ENCODE data around the gene RNF111. TPM values are rescaled to one million over a fixed set of nuclear protein-coding genes. Genes with fewer than 3 reads are reported as not detected.

The RNF111 gene
- total and polyA plus RNA-seq, 10 of the 15 experiments (the other 5 are each of a cell fraction or from before 2014, with no cell fraction given) = 8.6 to 34.7 (median 15.7) TPM

GRCh38 chr15:58988006-58988785 is 733 bp downstream of the RNF111 start (continued):
- TF ChIP-seq NFXL1 (IDR thresholded peaks at IDR 0.05; ENCODE audit: borderline replicate concordance) (no peak), ZBED1 (IDR thresholded peaks at IDR 0.05; ENCODE audit: borderline replicate concordance) (no peak), ZSCAN29 (IDR thresholded peaks at IDR 0.05) (no peak), CREB1 (IDR thresholded peaks at IDR 0.05; ENCODE audit: low read depth) (no peak), RUNX3 (IDR thresholded peaks at IDR 0.05; ENCODE audit: low read length) (peak; percentile 43), RFX5 (IDR thresholded peaks at IDR 0.05; ENCODE audit: low read depth, low read length) (no peak), ZZZ3 (IDR thresholded peaks at IDR 0.05; ENCODE audit: control insufficient read depth, insufficient read length, low read depth) (no peak), CREM (IDR thresholded peaks at IDR 0.05; ENCODE audit: low read depth) (no peak), ESRRA (IDR thresholded peaks at IDR 0.05; ENCODE audit: low read length) (no peak), RAD21 (IDR thresholded peaks at IDR 0.05; ENCODE audit: insufficient read depth, low read depth, low read length) (no peak), MXI1 (IDR thresholded peaks at IDR 0.05; ENCODE audit: low read depth, low read length) (peak; percentile 15; the same call in 1 of the 2 replicates), SIN3A (IDR thresholded peaks at IDR 0.05; ENCODE audit: low read depth, low read length) (peak; percentile 62; the same call in 1 of the 2 replicates), POLR2AphosphoS2 (IDR thresholded peaks at IDR 0.05; ENCODE audit: low read depth, low read length) (no peak), NFYB (IDR thresholded peaks at IDR 0.05; ENCODE audit: insufficient read depth, low read depth, low read length) (no peak), PRDM15 (CRISPR knock-in tag; IDR thresholded peaks at IDR 0.05) (no peak), FOXM1 (IDR thresholded peaks at IDR 0.05; ENCODE audit: low read depth, low read length) (no peak), ASH2L (IDR thresholded peaks at IDR 0.05; ENCODE audit: borderline replicate concordance, low read depth) (no peak), RELA (IDR thresholded peaks at IDR 0.05; ENCODE audit: borderline replicate concordance, partially characterized antibody) (peak; percentile 1), NFIC (IDR thresholded peaks at IDR 0.05; ENCODE audit: low read depth, low read length) (no peak), IRF4 (IDR thresholded peaks at IDR 0.05; ENCODE audit: low read depth, low read length) (no peak), RCOR1 (conservative IDR thresholded peaks at IDR 0.05; ENCODE audit: low read depth, low read length) (no peak), POU2F2 (IDR thresholded peaks at IDR 0.05; ENCODE audit: borderline replicate concordance, low read depth, low read length) (no peak), DPF2 (IDR thresholded peaks at IDR 0.05) (no peak), MYC (IDR thresholded peaks at IDR 0.05; ENCODE audit: insufficient read depth, insufficient read length, insufficient replicate concordance, low read length, severe bottlenecking) (no peak), NBN (IDR thresholded peaks at IDR 0.05) (0 out of 2 replicates have a peak, but pooled peaks have one; percentile 43), ELK1 (IDR thresholded peaks at IDR 0.05; ENCODE audit: low read depth, low read length) (no peak), TAF1 (IDR thresholded peaks at IDR 0.05; ENCODE audit: borderline replicate concordance, low read depth, low read length) (no peak), PAX8 (IDR thresholded peaks at IDR 0.05) (no peak), SREBF2 (IDR thresholded peaks at IDR 0.05; ENCODE audit: low read length) (no peak), STAT1 (conservative IDR thresholded peaks at IDR 0.05) (no peak)

All from GM12878 (cell line).